Breast epithelium (tissue), 4 donors: ENCODE measurements around the gene KCNJ6. TPM values are rescaled to one million over a fixed set of nuclear protein-coding genes. Genes with fewer than 3 reads are reported as not detected.

Source experiments
- DNase-seq, 2 donors: peaks; one replicate each; pipeline ENCODE4 v3.0.0-alpha.2; 2019; ENCODE audit warnings: low spot score in 2 of 2
- H3K27ac ChIP-seq, 2 donors: fragments of 200-600 bp; sonication (generic) in 1 of 2; one replicate each; pipeline ENCODE4 v1.5.1; 2016 to 2019; ENCODE audit warnings: mild to moderate bottlenecking in 1 of 2
- H3K27me3 ChIP-seq, 2 donors: fragments of 200-600 bp; sonication (generic) in 1 of 2; one replicate each; pipeline versions ENCODE4 v1.5.1 to v1.6.0; 2017 to 2019; ENCODE audit warnings: control low read depth in 1 of 2, mild to moderate bottlenecking in 1 of 2
- H3K36me3 ChIP-seq: fragments of 200-600 bp; one replicate; pipeline ENCODE4 v1.5.1; 2019
- H3K4me1 ChIP-seq, 2 donors: fragments of 200-600 bp; sonication (generic); one replicate each; pipeline ENCODE4 v1.5.1; 2016 to 2019; ENCODE audit warnings: control low read depth in 1 of 2
- H3K4me3 ChIP-seq, 3 donors: fragments of 200-600 bp; sonication (generic); 1 replicate in 2 of 3; 2 replicates in 1 of 3; pipeline ENCODE4 v1.5.1; 2016 to 2019; ENCODE audit warnings: mild to moderate bottlenecking in 3 of 3, moderate library complexity in 2 of 3
- H3K9me3 ChIP-seq, 2 donors: fragments of 200-600 bp; sonication (generic) in 1 of 2; one replicate each; pipeline ENCODE4 v1.5.1; 2016 to 2019; ENCODE audit warnings: control low read depth in 1 of 2
- CTCF ChIP-seq, 3 donors: fragments of 450-650 bp; IDR thresholded peaks; one replicate each; pipeline ENCODE4 v1.5.1; 2016 to 2017; ENCODE audit warnings: antibody characterized with exemption in 3 of 3, mild to moderate bottlenecking in 3 of 3, moderate library complexity in 3 of 3
- POLR2A ChIP-seq: fragments of 450-650 bp; IDR thresholded peaks from one replicate; pipeline ENCODE4 v1.6.1; 2016; ENCODE audit warnings: antibody characterized with exemption, mild to moderate bottlenecking, moderate library complexity
- POLR2AphosphoS5 ChIP-seq, 3 donors: sonication (generic); formaldehyde crosslinking; IDR thresholded peaks; one replicate each; pipeline ENCODE4 v1.6.1; 2017; ENCODE audit warnings: antibody characterized with exemption in 3 of 3
- intact Hi-C: fragments of 100-400 bp; cut with DNase I; formaldehyde crosslinking; loops from one replicate; pipeline ENCODE4 v1.15.1; 2023; ENCODE audit warnings: low total_unique reads
- total RNA-seq, 3 donors: library from RNA; depleted of rRNA; stranded (reverse); fragments of >200 nt; gene quantifications; one replicate each; pipeline ENCODE4 v1.1.0, GENCODE V29; 2016

Gene KCNJ6
- total RNA-seq, 3 donors from 2014 or later = not detected

DNA sequence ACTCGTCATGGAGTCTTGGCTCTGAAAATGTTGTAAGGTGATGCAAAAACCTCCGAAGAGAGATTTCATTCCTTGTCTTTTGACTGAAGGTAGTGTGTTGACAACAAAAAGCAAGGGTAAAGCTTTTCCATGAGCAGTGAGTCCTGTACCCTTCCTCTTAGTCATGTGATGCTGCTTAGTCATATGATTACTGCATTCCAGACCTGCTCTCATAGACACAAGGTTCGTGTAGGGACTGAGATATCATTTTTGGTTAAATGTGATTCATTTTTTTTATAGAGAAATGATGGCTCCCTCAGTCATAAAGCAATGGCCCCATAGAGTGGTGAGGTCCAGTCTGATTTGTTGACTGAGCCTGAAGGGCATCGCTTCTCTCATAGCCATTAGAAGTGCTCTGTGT is 9.2 kb downstream of the KCNJ6 start:
- intact Hi-C loops = no loop called here
- TF ChIP-seq POLR2A (no peak), POLR2AphosphoS5 (IDR thresholded peaks at IDR 0.05) (no peak), CTCF (IDR thresholded peaks at IDR 0.05) (no peak)
- Histone ChIP-seq H3K4me3 (no peak overlapping the region), H3K27me3 (peaks cover 0 to 33% of the 10 kb centered on the region in 2 donors), H3K27ac (no peak overlapping the region), H3K36me3 (no peaks in the 10 kb centered on the region), H3K9me3 (no peaks in the 10 kb centered on the region), H3K4me1 (no peaks in the 10 kb centered on the region)
- no peak for DNase-seq

GRCh38 chr21:37905291-37905690 is 11.0 kb downstream of the KCNJ6 start:
- Histone ChIP-seq H3K27ac (no peak overlapping the region), H3K4me3 (no peak overlapping the region), H3K27me3 (peaks cover 0 to 28% of the 10 kb centered on the region in 2 donors), H3K4me1 (no peaks in the 10 kb centered on the region), H3K9me3 (no peaks in the 10 kb centered on the region), H3K36me3 (no peaks in the 10 kb centered on the region)
- intact Hi-C loops = no loop called here
- DNase-seq = no peak
- TF ChIP-seq POLR2A = no peak
- TF ChIP-seq POLR2AphosphoS5 (IDR thresholded peaks at IDR 0.05) = no peak

- DNase-seq = no peak
- intact Hi-C loops = no loop called here
- H3K27ac ChIP-seq = no peak overlapping the region
- H3K4me1 ChIP-seq = no peaks in the 10 kb centered on the region
- H3K9me3 ChIP-seq = no peaks in the 10 kb centered on the region
- no peak overlapping the region for H3K4me3 ChIP-seq
- no peaks in the 10 kb centered on the region for H3K36me3 ChIP-seq
- no peak for TF ChIP-seq POLR2AphosphoS5 (IDR thresholded peaks at IDR 0.05)
- no peak for TF ChIP-seq POLR2A
- no peak for TF ChIP-seq CTCF (IDR thresholded peaks at IDR 0.05)
- peaks cover 0 to 26% of the 10 kb centered on the region in 2 donors for H3K27me3 ChIP-seq
Observed at GRCh38 chr21:37904856-37905255, 11.4 kb downstream of the KCNJ6 start.

DNA sequence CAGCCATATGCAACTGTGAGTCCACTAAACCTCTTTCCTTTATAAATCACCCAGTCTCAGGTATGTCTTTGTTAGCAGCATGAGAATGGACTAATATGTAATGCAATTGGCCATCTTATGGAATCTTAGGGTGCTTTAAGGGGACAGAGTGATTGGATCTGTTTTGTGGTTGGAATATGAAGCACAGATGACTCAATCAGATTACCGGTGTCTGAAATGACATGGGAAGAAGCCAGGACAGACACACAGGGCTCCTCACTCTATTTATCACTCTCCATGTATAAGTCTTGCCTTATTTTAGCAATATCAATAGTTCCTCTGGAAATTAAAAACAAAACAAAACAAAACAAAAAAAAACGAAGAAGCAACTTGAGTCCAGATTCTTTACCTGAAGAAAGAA is 12.9 kb downstream of the KCNJ6 start:
- H3K36me3 ChIP-seq = no peaks in the 10 kb centered on the region
- no peaks in the 10 kb centered on the region for H3K9me3 ChIP-seq
- no peak for DNase-seq
- no peak for TF ChIP-seq CTCF (IDR thresholded peaks at IDR 0.05)
- no peak for TF ChIP-seq POLR2AphosphoS5 (IDR thresholded peaks at IDR 0.05)
- no peak for TF ChIP-seq POLR2A
- peaks cover 0 to 23% of the 10 kb centered on the region in 2 donors for H3K27me3 ChIP-seq
- no peak overlapping the region for H3K27ac ChIP-seq
- intact Hi-C loops = no loop called here
- H3K4me3 ChIP-seq = no peak overlapping the region
- H3K4me1 ChIP-seq = no peaks in the 10 kb centered on the region

DNA sequence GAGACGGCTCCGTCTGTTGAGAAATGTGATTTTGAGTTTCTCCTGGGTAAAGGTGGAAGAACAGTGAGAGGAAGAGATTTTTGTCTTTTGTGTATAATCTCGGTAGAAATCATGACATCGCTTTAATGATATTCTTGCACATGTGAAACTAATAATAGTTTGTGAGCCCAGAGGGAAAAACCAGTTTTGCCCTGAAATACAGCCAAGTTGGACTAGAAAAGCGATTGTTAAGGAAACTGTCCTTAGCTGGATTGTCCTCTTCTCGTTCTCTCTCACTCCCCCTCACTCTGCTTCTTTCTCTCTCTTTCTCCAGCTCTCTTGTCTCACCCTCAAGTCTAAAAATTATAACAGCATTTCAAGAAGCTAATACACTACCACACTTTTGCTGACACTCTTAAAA is 17.1 kb downstream of the KCNJ6 start:
- Histone ChIP-seq H3K4me1 (no peaks in the 10 kb centered on the region), H3K4me3 (no peak overlapping the region), H3K36me3 (no peaks in the 10 kb centered on the region), H3K27me3 (peaks cover 0 to 11% of the 10 kb centered on the region in 2 donors), H3K27ac (no peak overlapping the region), H3K9me3 (no peaks in the 10 kb centered on the region)
- no peak for TF ChIP-seq POLR2AphosphoS5 (IDR thresholded peaks at IDR 0.05)
- TF ChIP-seq POLR2A = no peak
- TF ChIP-seq CTCF (IDR thresholded peaks at IDR 0.05) = no peak
- intact Hi-C loops = no loop called here
- DNase-seq = no peak

- no peak overlapping the region for H3K27ac ChIP-seq
- H3K36me3 ChIP-seq = no peaks in the 10 kb centered on the region
- H3K4me3 ChIP-seq = no peak overlapping the region
- H3K4me1 ChIP-seq = no peaks in the 10 kb centered on the region
- intact Hi-C loops = no loop called here
- TF ChIP-seq CTCF (IDR thresholded peaks at IDR 0.05) (no peak), POLR2A (no peak), POLR2AphosphoS5 (IDR thresholded peaks at IDR 0.05) (no peak)
- H3K9me3 ChIP-seq = no peaks in the 10 kb centered on the region
- DNase-seq = no peak
- peaks cover 0 to 6% of the 10 kb centered on the region in 2 donors for H3K27me3 ChIP-seq
Observed at GRCh38 chr21:37896788-37897187, 19.5 kb downstream of the KCNJ6 start.
